ENCODE results near the gene FAM3C. TPM values are rescaled to one million over a fixed set of nuclear protein-coding genes. Genes with fewer than 3 reads are reported as not detected.

FAM3C gene
- total and polyA plus RNA-seq, 2 of the 4 experiments (the other 2 are of a cell fraction), result 11.5 to 45.8 TPM

DNA sequence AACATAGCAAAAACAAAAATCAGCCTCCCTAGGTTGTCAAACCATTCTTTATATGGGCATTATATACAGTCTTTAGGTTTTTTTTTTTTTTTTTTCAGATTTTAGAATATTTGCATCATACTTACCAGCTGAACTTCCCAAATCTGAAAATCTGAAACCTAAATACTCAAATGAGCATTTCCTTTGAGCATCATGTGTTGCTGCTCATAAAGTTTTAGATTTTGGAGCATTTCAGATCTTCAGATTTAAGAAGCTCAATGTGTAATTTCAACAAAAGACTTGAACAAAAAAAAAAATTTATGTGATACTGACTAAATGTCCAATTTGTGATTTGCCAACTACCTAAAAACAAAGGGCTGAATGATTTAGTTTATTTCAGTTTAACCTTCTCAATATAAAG lies 13.6 kb downstream of the FAM3C start:
- H2BK20ac ChIP-seq (ENCODE audit: low read depth, low read length), result no peak overlapping the region
- no peak overlapping the region for H2AFZ ChIP-seq (replicated peaks; ENCODE audit: low read length, poor library complexity)
- H2AK9ac ChIP-seq (replicated peaks; ENCODE audit: low read depth, low read length, poor library complexity), result no peak overlapping the region
- in situ Hi-C loops (cut with MboI; ENCODE audit: low sequenced_read_pairs), result no loop called here
- dilution Hi-C loops (cut with HindIII; ENCODE audit: low sequenced_read_pairs, unreplicated experiment), result no loop called here
- H4K8ac ChIP-seq (ENCODE audit: low read depth in 2 of 2, low read length in 2 of 2), result no peak overlapping the region
- peaks cover 27 to 45% of the 10 kb centered on the region in 2 experiments for H3K79me1 ChIP-seq (ENCODE audit: low read depth in 1 of 2, low read length in 2 of 2)
- no peak overlapping the region for H3K23ac ChIP-seq (ENCODE audit: low read depth, low read length)
- TF ChIP-seq USF2 (IDR thresholded peaks at IDR 0.05; ENCODE audit: low read depth, low read length) (no peak), POLR2A (IDR thresholded peaks at IDR 0.05; ENCODE audit: low read depth, low read length) (no peak), MXI1 (IDR thresholded peaks at IDR 0.05; ENCODE audit: borderline replicate concordance, low read depth, low read length) (no peak), BHLHE40 (IDR thresholded peaks at IDR 0.05; ENCODE audit: low read depth, low read length) (no peak), SMC3 (IDR thresholded peaks at IDR 0.05; ENCODE audit: low read depth, low read length) (no peak), MAFK (IDR thresholded peaks at IDR 0.05; ENCODE audit: low read depth, low read length) (no peak), RFX5 (IDR thresholded peaks at IDR 0.05; ENCODE audit: low read depth, low read length) (no peak), CTCF (conservative IDR thresholded peaks at IDR 0.05; ENCODE audit: low read depth, low read length) (no peak), CHD1 (IDR thresholded peaks at IDR 0.05; ENCODE audit: low read depth, low read length) (no peak), ELK1 (IDR thresholded peaks at IDR 0.05; ENCODE audit: borderline replicate concordance, low read depth, low read length) (no peak), CEBPB (IDR thresholded peaks at IDR 0.05; ENCODE audit: low read depth, low read length) (no peak), RCOR1 (IDR thresholded peaks at IDR 0.05; ENCODE audit: insufficient replicate concordance, low read length) (no peak), MAZ (IDR thresholded peaks at IDR 0.05; ENCODE audit: borderline replicate concordance, low read depth, low read length) (no peak), RAD21 (IDR thresholded peaks at IDR 0.05; ENCODE audit: low read length) (no peak), NFE2L2 (IDR thresholded peaks at IDR 0.05; ENCODE audit: low read depth, low read length) (no peak), FOS (IDR thresholded peaks at IDR 0.05; ENCODE audit: low read depth, low read length) (no peak)
- no peak overlapping the region for H2BK5ac ChIP-seq (ENCODE audit: low read depth, low read length, poor library complexity, severe bottlenecking)
- H4K20me1 ChIP-seq (ENCODE audit: insufficient read depth, low read length), result peaks cover 9% of the 10 kb centered on the region; the same call in 1 of the 2 replicates
- no peak overlapping the region for H3K9ac ChIP-seq (ENCODE audit: low read depth, low read length)
- ATAC-seq (ENCODE audit: low read depth) (no peak), DNase-seq (no peak)
- no peak overlapping the region for H2AK5ac ChIP-seq (ENCODE audit: low read depth, low read length)
- H3K18ac ChIP-seq (ENCODE audit: low read depth, low read length), result no peak overlapping the region
- no peak overlapping the region for H2BK15ac ChIP-seq (ENCODE audit: low read depth, low read length)
- ChIA-PET POLR2A (ENCODE audit: unreplicated experiment) (no interaction called here), CTCF (interaction anchor here (1.1 kb wide), 1 partner anchor 14 kb away, joined by 5 read pairs; the partner anchor contains the start of gene FAM3C)
- peaks cover 5% of the 10 kb centered on the region for H3K36me3 ChIP-seq (ENCODE audit: control insufficient read depth, insufficient read depth, low read length)
- no peak overlapping the region for H4K91ac ChIP-seq (ENCODE audit: insufficient read depth, low read depth, low read length)
- no peak overlapping the region for H3K27ac ChIP-seq (ENCODE audit: insufficient read depth, low read length)
- intact Hi-C loops (cut with micrococcal nuclease), result no loop called here
- no peaks in the 10 kb centered on the region for H3K27me3 ChIP-seq (ENCODE audit: control insufficient read depth, insufficient read depth, low read length)
- no peak overlapping the region for H3K56ac ChIP-seq (ENCODE audit: extremely low read depth, insufficient read depth, low read length)
- H3K4me2 ChIP-seq (ENCODE audit: low read depth, low read length), result no peak overlapping the region
- 0 out of 2 replicates have a peak, but pooled peaks cover 1% of the 10 kb centered on the region for H3K4me1 ChIP-seq (ENCODE audit: control insufficient read depth, insufficient read depth, low read length)
- no peak overlapping the region for H3K4ac ChIP-seq (ENCODE audit: low read depth, low read length)
- no peak overlapping the region for H3K4me3 ChIP-seq (ENCODE audit: insufficient read depth, low read depth, low read length)
- peaks cover 8% of the 10 kb centered on the region for H3K9me1 ChIP-seq (ENCODE audit: insufficient read depth, low read length)
- no TSS peak for BruUV-seq (replicated peaks)
- H3K14ac ChIP-seq (replicated peaks; ENCODE audit: low read depth, low read length), result no peak overlapping the region
- H4K5ac ChIP-seq (ENCODE audit: low read depth, low read length), result no peak overlapping the region
- H2BK120ac ChIP-seq (ENCODE audit: low read depth, low read length), result no peak overlapping the region
- no peaks in the 10 kb centered on the region for H3K9me3 ChIP-seq (ENCODE audit: control insufficient read depth, insufficient read depth, low read length)

Data from IMR-90 (cell line).